Stimulated activated CD8-positive, alpha-beta memory T cell treated with anti-CD3 and anti-CD28 coated beads, Interleukin-7, amount 100 ng/mL, for 1 hour (primary cell): ENCODE results near the gene MXRA8.
"Not testable (repeated sequence)": the region's sequence is repeated elsewhere in the genome, so short reads cannot be mapped to it uniquely, and the experiment has no call there.

Experiments used
- DNase-seq, 2 donors: peaks; one replicate each; pipeline ENCODE4 v3.0.0-alpha.2; 2020; ENCODE audit warnings: low read depth in 2 of 2

MXRA8 gene

GRCh38 chr1:1319646-1319941 lies 38.8 kb downstream of the MXRA8 start:
- DNase-seq, result no peak

GRCh38 chr1:1318777-1319645 lies 39.3 kb downstream of the MXRA8 start:
- no peak for DNase-seq

DNA sequence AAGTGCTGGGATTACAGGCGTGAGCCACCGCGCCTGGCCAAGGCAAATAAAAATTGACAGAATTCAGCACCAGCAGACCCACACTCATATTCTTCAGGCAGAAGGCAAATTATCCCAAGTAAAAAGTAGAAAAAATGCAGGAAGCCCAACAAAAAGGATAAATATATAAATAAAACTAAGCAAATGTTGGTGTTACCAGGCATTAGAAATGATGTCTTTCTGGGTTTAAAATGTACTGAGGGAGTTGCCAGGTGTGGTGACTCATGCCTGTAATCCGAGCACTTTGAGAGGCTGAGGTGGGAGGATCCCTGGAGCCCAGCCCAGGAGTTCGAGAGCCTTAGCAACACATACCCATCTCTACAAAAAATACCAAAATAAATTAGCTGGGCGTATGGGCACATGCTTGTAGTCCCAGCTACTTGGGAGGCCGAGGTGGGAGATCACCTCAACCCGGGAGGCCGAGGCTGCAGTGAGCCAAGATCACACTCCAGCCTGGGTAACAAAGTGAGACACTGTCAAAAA lies 40.2 kb downstream of the MXRA8 start:
- DNase-seq, result no peak

DNA sequence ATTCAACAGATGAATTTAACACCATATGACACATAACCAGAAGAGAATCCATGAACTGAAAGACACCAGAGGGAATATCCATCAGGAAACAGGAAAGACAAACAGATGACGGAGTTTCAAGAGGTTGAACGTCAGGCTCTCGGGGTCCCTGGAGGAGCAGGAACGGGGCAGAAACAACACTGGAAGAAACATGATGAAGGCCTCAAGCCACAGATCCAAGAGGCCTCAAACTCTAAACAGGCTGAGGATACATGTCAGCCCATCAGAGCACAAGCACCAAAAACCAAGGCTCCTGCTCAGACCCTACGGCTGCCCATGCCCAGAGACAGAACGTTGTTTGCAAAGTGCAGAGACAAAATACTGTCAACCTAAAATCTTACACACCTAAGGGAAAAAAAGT lies 40.9 kb downstream of the MXRA8 start:
- DNase-seq, result no peak

DNA sequence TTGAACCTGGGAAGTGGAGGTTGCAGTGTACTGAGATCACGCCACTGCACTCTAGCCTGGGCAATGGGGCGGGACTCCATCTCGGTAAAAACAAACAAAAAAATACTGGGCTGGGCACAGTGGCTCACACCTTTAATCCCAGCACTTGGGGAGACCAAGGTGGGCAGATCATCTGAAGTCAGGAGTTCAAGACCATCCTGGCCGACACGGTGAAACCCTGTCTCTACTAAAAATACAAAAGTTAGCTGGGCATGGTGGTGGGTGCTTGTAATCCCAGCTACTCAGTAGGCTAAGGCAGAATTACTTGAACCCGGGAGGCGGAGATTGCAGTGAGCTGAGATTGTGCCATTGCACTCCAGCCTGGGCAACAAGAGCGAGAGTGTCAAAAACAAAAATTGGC lies 42.2 kb downstream of the MXRA8 start:
- not testable (repeated sequence) for DNase-seq

DNA sequence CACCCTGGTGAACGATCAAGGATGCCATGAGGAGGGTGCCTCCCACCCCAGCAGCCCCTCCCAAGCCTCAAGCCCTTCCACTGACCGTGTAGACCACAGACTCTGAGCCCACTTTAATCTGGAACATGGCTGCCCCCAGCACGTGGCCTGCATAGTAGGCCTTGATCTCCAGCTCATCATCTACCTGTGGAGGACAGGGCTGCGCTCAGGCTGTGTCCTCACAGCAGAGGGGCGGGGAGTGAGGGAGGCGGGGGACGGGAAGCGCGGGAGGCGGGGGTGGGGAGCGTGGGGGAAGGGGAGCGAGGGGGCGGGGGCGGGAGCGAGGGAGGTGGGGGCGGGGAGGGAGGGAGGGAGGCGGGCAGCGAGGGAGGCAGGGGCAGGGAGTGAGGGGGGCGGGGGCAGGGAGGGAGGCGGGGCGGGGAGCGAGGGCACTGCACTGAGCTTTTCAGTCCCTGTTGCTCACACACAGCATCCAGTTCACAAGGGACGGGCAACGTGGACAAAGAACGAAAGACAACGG lies 42.9 kb downstream of the MXRA8 start:
- DNase-seq, result no peak

DNA sequence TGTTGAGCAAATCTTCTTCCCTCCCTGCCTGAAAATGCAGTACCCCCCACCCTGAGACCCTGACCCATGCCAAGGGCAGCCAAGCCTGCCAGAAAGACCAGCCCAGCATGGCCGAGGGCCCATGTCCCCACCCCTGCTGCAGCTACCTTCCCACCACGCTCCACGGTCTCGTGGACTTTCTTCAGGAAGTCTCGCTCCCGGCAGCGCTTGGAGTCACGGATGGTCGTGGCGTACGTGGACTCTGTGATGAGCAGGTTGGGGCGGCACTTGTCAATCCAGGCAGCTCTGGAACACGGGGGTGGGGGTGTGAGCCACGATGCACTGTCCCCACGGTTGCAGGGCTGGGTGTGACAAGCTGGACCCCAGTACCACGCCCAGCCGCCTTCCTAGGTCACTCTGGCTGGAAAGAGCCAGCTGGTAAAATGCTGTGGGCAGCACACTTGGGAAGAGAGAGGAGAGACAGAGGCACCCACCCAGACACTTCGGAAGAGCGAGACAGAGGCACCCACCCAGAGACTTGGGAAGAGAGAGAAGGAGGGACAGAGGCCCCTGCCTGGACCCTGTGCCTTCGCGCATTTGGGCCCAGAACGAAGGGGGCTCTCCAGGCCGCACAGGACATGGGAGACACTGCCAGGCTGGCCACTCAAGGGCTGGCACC lies 43.5 kb downstream of the MXRA8 start:
- DNase-seq, result no peak

GRCh38 chr1:1314237-1314586 lies 44.1 kb downstream of the MXRA8 start:
- no peak for DNase-seq

- no peak for DNase-seq
These were observed 44.7 kb downstream of the MXRA8 start for GRCh38 chr1:1313500-1314236.

DNA sequence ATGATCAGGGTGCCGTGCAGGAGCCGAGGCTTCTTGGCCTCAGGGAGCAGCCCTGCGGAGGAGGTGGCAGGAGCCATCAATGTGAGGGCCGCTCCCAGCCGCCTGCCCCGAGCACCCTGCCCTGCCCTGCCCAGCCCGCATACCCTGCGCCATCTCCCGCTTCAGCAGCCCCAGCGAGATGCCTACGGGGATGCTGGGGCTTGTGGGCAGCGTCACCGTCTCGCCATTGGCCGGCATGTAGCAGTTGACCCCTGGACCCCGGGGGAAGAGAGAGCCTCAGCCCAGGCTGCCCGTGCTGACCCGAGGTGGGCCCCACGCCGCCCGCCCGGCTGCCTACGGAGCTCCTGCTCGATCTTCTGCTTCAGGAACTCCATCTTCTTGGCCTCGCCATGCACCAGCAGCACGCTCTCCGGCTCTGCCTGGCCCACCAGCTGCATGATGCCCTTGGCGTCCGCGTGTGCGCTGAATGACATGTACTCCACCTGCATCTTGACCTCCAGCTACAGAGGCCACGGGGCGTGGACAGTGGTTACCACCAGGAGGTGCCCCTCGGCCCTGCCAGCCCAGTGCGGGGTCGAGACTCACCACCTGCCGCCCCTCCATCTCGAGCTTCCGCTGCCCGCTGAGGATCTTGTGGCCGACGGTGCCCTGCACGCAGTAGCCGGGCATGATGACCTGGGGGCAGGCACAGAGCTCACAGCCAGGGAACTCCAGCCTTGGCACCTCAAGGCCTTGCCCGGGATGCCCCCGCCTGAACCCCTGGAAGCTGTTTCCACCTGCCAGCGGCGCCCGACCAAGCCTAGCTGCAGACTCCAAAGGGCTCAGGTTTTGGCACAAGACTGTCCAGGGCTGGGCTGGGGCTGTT lies 45.7 kb downstream of the MXRA8 start:
- DNase-seq, result no peak

- no peak for DNase-seq
These were observed 46.9 kb downstream of the MXRA8 start for GRCh38 chr1:1311107-1312104.

DNA sequence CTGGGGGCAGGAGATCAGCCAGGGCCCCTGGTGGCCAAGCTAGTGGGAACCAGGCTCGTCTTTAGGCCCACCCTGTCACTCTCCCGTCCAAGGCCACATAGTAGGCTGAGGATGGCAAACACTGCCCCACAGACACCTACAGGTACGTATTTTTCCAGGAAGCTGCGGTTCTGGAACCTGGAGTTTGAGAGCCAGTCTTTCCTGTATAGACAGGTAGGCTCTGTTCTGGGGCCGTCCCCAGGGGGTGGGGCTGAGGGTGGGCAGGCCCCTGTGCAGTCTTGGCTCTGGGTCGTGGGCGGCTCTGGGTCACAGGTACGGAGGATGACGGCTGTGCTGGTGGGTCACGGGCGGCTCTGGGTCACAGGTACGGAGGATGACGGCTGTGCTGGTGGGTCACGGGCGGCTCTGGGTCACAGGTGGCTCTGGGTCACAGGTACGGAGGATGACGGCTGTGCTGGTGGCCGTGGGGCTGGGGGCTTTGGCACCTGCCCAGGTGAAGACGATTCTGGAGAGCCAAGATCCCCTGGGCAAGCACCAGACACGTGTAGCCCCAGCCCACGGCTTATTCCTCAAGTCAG lies 47.8 kb downstream of the MXRA8 start:
- no peak for DNase-seq

GRCh38 chr1:1310109-1310385 lies 48.3 kb downstream of the MXRA8 start:
- no peak for DNase-seq

- DNase-seq, result no peak
These were observed 48.9 kb downstream of the MXRA8 start for GRCh38 chr1:1309251-1310108.

DNA sequence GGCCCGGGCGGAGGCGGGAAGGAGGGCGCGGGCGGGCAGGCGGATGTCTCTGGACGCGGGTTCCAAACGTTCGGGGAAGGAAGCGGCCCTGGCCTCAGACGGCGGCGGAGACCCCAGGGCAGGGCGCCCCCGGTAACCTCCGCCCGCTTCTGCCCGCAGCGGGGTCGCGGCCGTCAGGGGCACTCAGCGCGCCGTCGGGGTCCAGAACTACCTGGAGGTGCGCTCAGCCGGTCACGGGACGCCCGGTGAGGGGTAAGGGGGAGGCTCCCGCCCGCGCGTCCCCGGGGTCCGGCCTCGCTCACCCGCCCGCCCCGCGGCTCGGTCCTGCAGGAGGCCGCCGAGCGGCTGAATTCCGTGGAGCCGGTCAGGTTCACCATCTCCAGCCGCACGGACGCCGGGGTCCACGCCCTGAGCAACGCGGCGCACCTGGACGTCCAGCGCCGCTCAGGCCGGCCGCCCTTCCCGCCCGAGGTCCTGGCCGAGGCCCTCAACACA lies 49.6 kb downstream of the MXRA8 start:
- no peak for DNase-seq

- peak; percentile 63 to 73 for DNase-seq
These were observed 50.2 kb downstream of the MXRA8 start, which contains the start of the genes ACAP3 and PUSL1 for GRCh38 chr1:1307923-1308755. Gene ACAP3 (minus strand): TSS chr1:1307930. CDS start chr1:1307815, 115 bp downstream. Gene PUSL1 (plus strand): TSS chr1:1308597. CDS start chr1:1308644, 47 bp downstream.

DNA sequence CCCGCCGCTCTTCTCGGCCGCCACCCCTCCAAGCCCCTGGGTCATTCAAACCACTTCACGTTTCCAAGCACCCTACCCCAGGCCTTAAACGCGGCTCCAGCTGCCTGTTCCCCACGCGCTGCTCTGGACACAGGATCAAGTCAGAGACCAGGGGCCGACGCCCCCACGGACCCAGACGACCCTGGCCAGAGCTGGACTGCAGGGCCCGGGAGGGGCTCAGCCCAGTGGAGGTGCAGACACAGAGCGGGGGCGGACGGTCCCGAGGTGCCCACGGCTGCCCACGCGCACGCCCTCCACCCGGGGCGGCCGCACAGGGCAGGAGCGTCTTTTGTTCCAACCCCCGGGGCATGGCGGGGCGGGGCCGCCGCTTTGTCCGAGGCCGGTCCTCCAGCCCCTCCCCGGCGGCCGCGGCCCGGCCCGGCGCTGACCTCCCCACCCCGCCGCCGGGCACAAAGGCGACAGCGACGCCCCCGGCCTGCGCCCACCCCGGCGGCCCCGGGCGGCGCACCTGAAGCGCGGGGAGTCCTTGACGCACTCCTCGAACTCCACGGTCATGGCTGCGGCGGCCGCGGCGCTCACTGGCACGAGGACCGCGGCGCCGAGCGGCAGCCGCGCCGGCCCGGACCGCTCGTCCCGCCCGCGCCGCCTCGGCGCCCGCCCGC lies 51.0 kb downstream of the MXRA8 start:
- no peak for DNase-seq
